Measurements from ENCODE around the gene LMNA. TPM values are rescaled to one million over a fixed set of nuclear protein-coding genes. Genes with fewer than 3 reads are reported as not detected.

Gene LMNA
- total and polyA plus RNA-seq, 2 of the 4 experiments (the other 2 are of a cell fraction) = 563 to 755 TPM

- H4K91ac ChIP-seq (ENCODE audit: insufficient read depth, low read depth, low read length) = peak overlapping the region; percentile 44
- no peak overlapping the region for H3K4me3 ChIP-seq (ENCODE audit: insufficient read depth, low read depth, low read length)
- peak overlapping the region; percentile 83 for H2AK5ac ChIP-seq (ENCODE audit: low read depth, low read length)
- peaks cover 13% of the 10 kb centered on the region for H3K36me3 ChIP-seq (ENCODE audit: control insufficient read depth, insufficient read depth, low read length)
- peak overlapping the region; percentile 96 for H3K23ac ChIP-seq (ENCODE audit: low read depth, low read length)
- ATAC-seq (ENCODE audit: low read depth) (no peak), DNase-seq (no peak)
- in situ Hi-C loops (cut with MboI; ENCODE audit: low sequenced_read_pairs) (no loop called here), intact Hi-C loops (cut with micrococcal nuclease) (no loop called here), dilution Hi-C loops (cut with HindIII; ENCODE audit: low sequenced_read_pairs, unreplicated experiment) (no loop called here)
- peaks cover 0 to 25% of the 10 kb centered on the region in 2 experiments; a peak in 2 of 4 replicates for H3K79me1 ChIP-seq (ENCODE audit: low read depth in 1 of 2, low read length in 2 of 2)
- peak overlapping the region; percentile 59 for H2BK120ac ChIP-seq (ENCODE audit: low read depth, low read length)
- peak overlapping the region in 1 of 2 experiments; percentile 39; a peak in 1 of 4 replicates for H4K8ac ChIP-seq (ENCODE audit: low read depth in 2 of 2, low read length in 2 of 2)
- no peaks in the 10 kb centered on the region for H3K9me3 ChIP-seq (ENCODE audit: control insufficient read depth, insufficient read depth, low read length)
- H4K20me1 ChIP-seq (ENCODE audit: insufficient read depth, low read length) = peaks cover 77% of the 10 kb centered on the region
- H3K18ac ChIP-seq (ENCODE audit: low read depth, low read length) = peak overlapping the region; percentile 13; the same call in 1 of the 2 replicates
- peak overlapping the region; percentile 24; the same call in 1 of the 2 replicates for H3K9ac ChIP-seq (ENCODE audit: low read depth, low read length)
- CTCF ChIA-PET = interaction anchor here (0.8 to 1.4 kb wide), 3 partner anchors 8 to 23 kb away, joined by 3 to 9 read pairs (median 3); no protein-coding TSS in a partner anchor
- peak overlapping the region; percentile 75 for H3K4me2 ChIP-seq (ENCODE audit: low read depth, low read length)
- peak overlapping the region; percentile 73 for H3K27ac ChIP-seq (ENCODE audit: insufficient read depth, low read length)
- peaks cover 47% of the 10 kb centered on the region for H3K4me1 ChIP-seq (ENCODE audit: control insufficient read depth, insufficient read depth, low read length)
- BruUV-seq (replicated peaks) = no TSS peak
- H2BK15ac ChIP-seq (ENCODE audit: low read depth, low read length) = peak overlapping the region; percentile 1; the same call in 1 of the 3 replicates
- WGBS, 2 experiments (ENCODE audit: extremely low coverage in 2 of 2, insufficient read length in 1 of 2) = 80% methylated on average over 2 of the region's 3 CpGs; no CpG with 5 or more reads in 1 of the 2 experiments
- H3K4ac ChIP-seq (ENCODE audit: low read depth, low read length) = peak overlapping the region; percentile 94
- H3K14ac ChIP-seq (replicated peaks; ENCODE audit: low read depth, low read length) = peak overlapping the region; percentile 93
- no peaks in the 10 kb centered on the region for H3K27me3 ChIP-seq (ENCODE audit: control insufficient read depth, insufficient read depth, low read length)
- H3K9me1 ChIP-seq (ENCODE audit: insufficient read depth, low read length) = peaks cover 25% of the 10 kb centered on the region
- no peak overlapping the region; the same call in 1 of the 2 replicates for H4K5ac ChIP-seq (ENCODE audit: low read depth, low read length)
- H2AK9ac ChIP-seq (replicated peaks; ENCODE audit: low read depth, low read length, poor library complexity) = no peak overlapping the region
- TF ChIP-seq RAD21 (IDR thresholded peaks at IDR 0.05; ENCODE audit: low read length) = no peak
- no peak for TF ChIP-seq MAFK (IDR thresholded peaks at IDR 0.05; ENCODE audit: low read depth, low read length)
- no peak for TF ChIP-seq CHD1 (IDR thresholded peaks at IDR 0.05; ENCODE audit: low read depth, low read length)
- no peak for TF ChIP-seq BHLHE40 (IDR thresholded peaks at IDR 0.05; ENCODE audit: low read depth, low read length)
- no peak for TF ChIP-seq POLR2A (IDR thresholded peaks at IDR 0.05; ENCODE audit: low read depth, low read length)
- TF ChIP-seq NFE2L2 (IDR thresholded peaks at IDR 0.05; ENCODE audit: low read depth, low read length) = no peak
- TF ChIP-seq USF2 (IDR thresholded peaks at IDR 0.05; ENCODE audit: low read depth, low read length) = no peak
- no peak for TF ChIP-seq RCOR1 (IDR thresholded peaks at IDR 0.05; ENCODE audit: insufficient replicate concordance, low read length)
- TF ChIP-seq ELK1 (IDR thresholded peaks at IDR 0.05; ENCODE audit: borderline replicate concordance, low read depth, low read length) = no peak
- TF ChIP-seq MAZ (IDR thresholded peaks at IDR 0.05; ENCODE audit: borderline replicate concordance, low read depth, low read length) = no peak
- POLR2A ChIA-PET (ENCODE audit: unreplicated experiment) = no interaction called here
- no peak overlapping the region for H2BK20ac ChIP-seq (ENCODE audit: low read depth, low read length)
- H3K56ac ChIP-seq (ENCODE audit: extremely low read depth, insufficient read depth, low read length) = no peak overlapping the region
- H2BK5ac ChIP-seq (ENCODE audit: low read depth, low read length, poor library complexity, severe bottlenecking) = peak overlapping the region; percentile 80
- no peak overlapping the region for H2AFZ ChIP-seq (replicated peaks; ENCODE audit: low read length, poor library complexity)
Observed at GRCh38 chr1:156120318-156120717, 5.8 kb downstream of the LMNA start.
